Endothelial cell of umbilical vein (primary cell): ENCODE results near the gene PNRC1.

ENCODE experiments used
- CTCF ChIP-seq, 2 donors: IDR thresholded peaks; 1 replicate in 1 of 2; 2 replicates in 1 of 2; pipeline ENCODE4 v1.5.1; 2011; ENCODE audit warnings: low read length in 2 of 2, mild to moderate bottlenecking in 2 of 2, moderate library complexity in 2 of 2, control low read depth in 1 of 2, inconsistent platforms in 1 of 2, low read depth in 1 of 2; ENCODE audit not compliant: insufficient read depth in 1 of 2; ENCODE audit errors: extremely low read depth in 1 of 2
- EZH2 ChIP-seq: IDR thresholded peaks from 2 replicates; pipeline ENCODE4 v1.6.1; 2012; ENCODE audit warnings: borderline replicate concordance, low read depth, mild to moderate bottlenecking, moderate library complexity, low read length, inconsistent platforms; ENCODE audit not compliant: severe bottlenecking
- FOS ChIP-seq: IDR thresholded peaks from 2 replicates; pipeline ENCODE4 v1.6.1; 2011; ENCODE audit warnings: mild to moderate bottlenecking, low read length, moderate library complexity, borderline replicate concordance; ENCODE audit not compliant: insufficient read depth
- GATA2 ChIP-seq: IDR thresholded peaks from 2 replicates; pipeline ENCODE4 v1.7.0; 2011; ENCODE audit warnings: low read depth, mild to moderate bottlenecking, moderate library complexity, mixed read lengths, low read length; ENCODE audit not compliant: insufficient read length, insufficient read depth
- JUN ChIP-seq: IDR thresholded peaks from 2 replicates; pipeline ENCODE4 v1.6.1; 2011; ENCODE audit warnings: borderline replicate concordance, low read depth; ENCODE audit not compliant: insufficient read length, insufficient read depth
- MYC ChIP-seq: IDR thresholded peaks from one replicate; pipeline ENCODE4 v1.6.1; 2011; ENCODE audit warnings: mild to moderate bottlenecking, low read depth, low read length
- POLR2A ChIP-seq: IDR thresholded peaks from 2 replicates; pipeline ENCODE4 v1.6.1; 2012; ENCODE audit warnings: low read depth, mild to moderate bottlenecking, control low read depth, low read length
- POLR2AphosphoS5 ChIP-seq: IDR thresholded peaks from 2 replicates; pipeline ENCODE4 v1.6.1; 2012; ENCODE audit warnings: low read depth, mild to moderate bottlenecking, control low read depth, low read length, moderate library complexity; ENCODE audit not compliant: insufficient read depth

- TF ChIP-seq CTCF (IDR thresholded peaks at IDR 0.05; ENCODE audit: extremely low read depth in 1 of 2, insufficient read depth in 1 of 2, low read depth in 1 of 2, low read length in 2 of 2) (no peak), POLR2A (no peak), EZH2 (no peak), POLR2AphosphoS5 (no peak), GATA2 (no peak), JUN (no peak), MYC (no peak), FOS (no peak)
Observed at GRCh38 chr6:89084542-89084941, 4.0 kb downstream of the PNRC1 start.
